HG03039 (cell line): ENCODE results near the gene GMFB.
"Not testable (repeated sequence)": the region's sequence is repeated elsewhere in the genome, so short reads cannot be mapped to it uniquely, and the experiment has no call there.

Source experiments
- ATAC-seq: cut with Tn5 transposase; IDR thresholded peaks from one replicate; pipeline ENCODE4 v1.9.1; 2021; ENCODE audit warnings: mild to moderate bottlenecking, moderate library complexity; ENCODE audit not compliant: unreplicated experiment

The GMFB gene

DNA sequence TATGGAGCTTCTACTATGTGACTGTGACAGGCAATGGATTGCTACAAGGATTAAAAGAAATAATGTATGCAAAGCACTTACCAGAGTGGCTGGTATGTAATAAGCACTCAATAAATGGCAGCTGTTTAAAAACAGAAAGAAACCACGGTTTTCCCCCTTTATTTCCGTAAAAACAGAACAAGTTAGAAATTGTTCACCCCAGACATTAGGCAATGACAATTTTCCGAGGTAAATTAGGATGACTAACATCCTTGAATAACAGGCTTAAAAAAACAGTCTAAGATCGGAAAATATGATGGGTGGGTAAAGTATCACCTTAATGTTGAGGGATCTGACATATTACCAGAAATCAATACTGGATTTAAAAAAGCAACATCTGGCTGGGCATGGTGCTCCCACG is 26.7 kb downstream of the GMFB start:
- ATAC-seq, result no peak

DNA sequence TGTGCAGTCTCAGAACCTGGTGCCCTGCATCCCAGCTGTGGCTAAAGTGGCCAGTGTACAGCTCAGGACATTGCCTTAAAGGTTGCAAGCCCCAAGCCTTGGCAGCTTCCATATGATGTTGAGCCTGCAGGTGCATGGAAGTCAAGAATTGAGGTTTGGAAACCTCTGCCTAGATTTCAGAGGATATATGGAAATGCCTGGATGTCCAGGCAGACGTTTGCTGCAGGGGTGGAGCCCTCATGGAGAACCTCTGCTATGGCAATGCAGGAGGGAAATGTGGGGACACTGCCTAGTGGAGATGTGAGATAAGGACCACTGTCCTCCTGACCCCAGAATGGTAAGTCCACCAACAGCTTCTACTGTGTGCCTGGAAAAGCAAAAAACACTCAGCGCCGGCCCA is 29.7 kb downstream of the GMFB start:
- no peak for ATAC-seq

DNA sequence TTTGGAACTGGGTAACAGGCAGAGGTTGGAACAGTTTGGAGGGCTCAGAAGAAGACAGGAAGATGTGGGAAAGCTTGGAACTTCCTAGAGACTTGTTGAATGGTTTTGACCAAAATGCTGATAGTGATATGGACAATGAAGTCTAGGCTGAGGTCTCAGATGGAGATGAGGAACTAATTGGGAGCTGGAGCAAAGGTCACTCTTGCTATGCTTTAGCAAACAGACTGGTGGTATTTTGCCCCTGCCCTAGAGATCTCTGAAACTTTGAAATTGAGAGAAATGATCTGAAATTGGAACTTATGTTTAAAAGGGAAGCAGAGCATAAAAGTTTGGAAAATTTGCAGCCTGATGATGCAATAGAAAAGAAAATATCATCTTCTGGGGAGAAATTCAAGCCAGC is 30.2 kb downstream of the GMFB start:
- ATAC-seq, result not testable (repeated sequence)

DNA sequence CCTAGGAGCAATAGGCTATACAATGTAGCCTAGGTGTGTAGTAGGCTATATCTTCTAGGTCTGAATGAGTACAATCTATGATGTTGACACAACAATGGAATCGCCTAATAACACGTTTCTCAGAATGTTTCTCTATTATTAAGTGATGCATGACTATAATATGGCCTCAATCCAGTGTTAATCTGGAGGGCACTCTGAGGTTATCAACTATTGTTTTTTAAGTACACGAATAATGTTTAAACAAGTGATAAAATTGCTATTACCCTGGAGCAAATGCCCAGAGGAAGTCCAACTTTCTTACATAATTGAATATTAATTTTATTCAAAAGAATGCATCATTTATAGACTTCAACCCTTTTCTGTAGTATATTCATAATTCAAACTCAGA is 31.2 kb downstream of the GMFB start:
- ATAC-seq, result no peak

DNA sequence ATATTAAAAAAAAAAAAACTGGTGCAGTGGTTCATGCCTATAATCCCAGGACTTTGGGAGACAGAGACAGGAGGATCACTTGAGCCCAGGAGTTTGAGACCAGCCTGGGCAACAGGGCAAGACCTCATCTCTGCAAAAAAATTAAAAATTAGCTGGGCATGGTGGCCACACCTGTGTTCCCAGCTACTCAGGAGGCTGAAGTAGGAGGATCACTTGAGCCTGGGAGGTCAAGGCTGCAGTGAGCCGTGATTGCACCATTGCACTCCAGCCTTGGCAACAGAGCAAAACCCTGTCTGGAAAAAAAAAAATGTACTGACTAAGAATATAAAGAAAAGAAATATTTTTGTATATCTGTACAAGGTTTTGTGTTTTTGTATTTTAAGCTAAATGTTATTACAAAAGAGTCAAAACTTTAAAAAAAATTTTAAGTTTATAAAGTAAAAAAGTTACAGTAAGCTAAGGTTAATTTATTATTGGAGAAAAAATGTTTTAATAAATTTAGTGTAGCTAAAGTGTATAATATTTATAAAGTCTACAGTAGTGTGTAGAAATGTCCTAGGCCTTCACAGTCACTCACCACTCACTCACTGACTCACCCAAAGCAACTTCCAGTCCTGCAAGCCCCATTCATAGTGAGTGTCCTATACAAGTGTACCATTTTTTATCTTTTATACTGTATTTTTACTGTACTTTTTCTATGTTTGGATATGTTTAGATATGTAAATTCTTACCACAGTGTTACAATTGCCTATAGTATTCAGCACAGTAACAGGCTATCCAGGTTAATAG is 31.8 kb downstream of the GMFB start:
- not testable (repeated sequence) for ATAC-seq

DNA sequence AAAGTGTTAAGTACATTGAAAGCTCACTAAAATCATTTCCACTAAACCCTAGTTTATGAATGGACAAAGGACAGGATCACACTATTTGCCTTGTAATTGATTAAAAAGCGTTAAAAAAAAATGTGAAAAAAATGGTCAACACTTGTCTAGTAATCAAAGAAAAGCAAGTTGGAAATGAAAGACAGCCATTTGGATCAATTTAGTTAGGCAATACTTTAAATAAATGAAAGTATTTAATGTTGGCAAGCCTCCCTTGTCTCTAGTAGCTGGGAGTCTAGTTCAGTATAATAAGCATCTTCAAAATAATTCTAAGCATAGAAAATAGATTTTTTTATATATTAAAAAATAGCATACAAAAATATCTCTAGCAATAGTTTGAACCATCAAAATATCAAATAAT is 33.4 kb downstream of the GMFB start:
- no peak for ATAC-seq

DNA sequence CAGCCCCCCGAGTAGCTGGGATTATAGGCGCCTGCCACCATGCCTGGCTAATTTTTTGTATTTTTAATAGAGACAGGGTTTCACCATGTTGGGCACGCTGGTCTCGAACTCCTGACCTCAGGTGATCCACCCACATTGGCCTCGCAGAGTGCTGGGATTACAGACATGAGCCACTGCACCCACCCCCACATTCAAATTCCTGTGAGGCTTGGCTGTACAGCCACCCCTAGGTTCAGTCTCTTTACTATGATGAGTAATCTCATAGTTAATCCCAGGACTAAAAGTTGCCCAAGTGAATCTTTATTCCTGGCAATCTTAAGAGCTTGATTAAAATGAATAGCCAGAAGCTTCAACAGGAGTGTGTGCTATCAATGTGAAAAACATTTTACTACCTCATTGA is 34.8 kb downstream of the GMFB start:
- not testable (repeated sequence) for ATAC-seq

DNA sequence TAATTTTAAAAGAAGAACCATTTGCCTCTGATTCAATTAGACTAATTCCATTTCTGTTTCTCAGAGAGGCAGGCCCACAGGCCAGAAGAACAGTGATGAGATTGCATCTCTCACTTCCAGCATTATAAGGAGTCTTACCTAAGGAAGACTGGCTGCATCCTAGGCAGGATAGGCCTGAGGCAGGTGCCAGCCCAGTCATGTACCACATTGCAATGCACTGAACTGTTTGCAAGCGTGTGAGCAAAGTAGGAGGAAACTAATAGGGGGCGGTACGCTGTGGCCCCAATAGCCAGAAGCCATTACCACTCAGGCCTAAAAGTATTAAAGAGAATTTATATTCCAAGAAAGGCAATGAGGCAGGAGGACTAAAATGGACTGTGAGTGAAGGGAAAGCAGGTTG is 35.5 kb downstream of the GMFB start:
- no peak for ATAC-seq

DNA sequence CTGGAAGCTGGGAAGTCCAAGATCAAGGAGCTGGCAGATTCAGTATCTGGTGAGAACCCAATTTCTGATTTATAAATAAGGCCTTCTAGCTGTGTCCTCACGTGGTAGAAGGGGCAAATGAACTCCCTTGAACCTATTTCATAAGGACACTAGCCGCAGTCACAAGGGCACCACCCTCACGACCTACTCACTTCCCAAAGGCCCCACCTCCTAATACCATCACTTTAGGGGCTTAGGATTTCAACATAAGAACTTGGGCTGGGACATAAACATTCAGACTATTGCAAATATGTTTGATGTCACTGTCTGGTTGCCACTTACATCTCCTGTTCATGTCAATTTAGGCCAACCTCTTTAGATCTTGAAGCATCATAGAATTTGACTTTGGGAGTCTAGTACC is 36.8 kb downstream of the GMFB start:
- no peak for ATAC-seq

DNA sequence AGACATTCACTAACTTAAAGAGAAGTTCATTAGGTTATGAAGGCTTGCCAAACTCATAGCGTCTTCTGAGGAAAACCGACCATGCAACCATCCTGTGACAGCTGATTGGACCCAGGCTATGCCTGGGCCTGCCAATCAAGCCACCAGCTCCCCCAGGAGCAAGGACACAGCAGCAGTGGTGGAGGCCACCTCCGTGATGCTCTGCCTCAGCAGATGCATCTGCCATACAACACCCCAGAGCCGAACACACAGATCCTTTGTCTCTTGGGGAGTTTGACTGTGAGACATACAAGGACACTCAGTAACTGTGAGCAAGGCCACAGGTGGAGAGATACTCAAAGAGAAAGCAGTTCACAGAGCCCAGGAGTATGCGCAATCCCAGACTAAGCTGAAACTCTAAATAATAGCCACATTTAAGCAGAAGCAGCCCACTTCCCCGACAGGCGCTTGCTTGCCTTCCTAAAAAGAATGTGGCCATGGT is 37.6 kb downstream of the GMFB start:
- ATAC-seq, result no peak

DNA sequence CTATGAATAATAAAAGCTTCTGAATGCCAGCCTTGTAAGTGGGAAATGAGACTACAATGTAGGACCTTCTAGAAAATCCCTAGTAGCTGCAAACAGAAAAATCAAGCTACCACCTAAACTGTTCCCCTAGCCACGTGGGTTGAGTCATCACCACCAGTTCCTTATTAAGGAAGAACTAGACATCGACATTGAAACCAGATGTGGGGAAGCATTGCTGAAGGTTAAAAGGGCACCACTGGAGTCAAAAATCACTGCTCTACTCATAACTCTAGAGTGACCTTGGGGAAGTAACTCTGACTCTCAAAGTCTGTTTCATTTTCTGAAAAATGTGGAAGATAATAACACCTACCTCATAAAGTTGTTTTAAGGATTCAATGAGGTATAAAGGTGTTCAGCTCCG is 38.2 kb downstream of the GMFB start:
- no peak for ATAC-seq

DNA sequence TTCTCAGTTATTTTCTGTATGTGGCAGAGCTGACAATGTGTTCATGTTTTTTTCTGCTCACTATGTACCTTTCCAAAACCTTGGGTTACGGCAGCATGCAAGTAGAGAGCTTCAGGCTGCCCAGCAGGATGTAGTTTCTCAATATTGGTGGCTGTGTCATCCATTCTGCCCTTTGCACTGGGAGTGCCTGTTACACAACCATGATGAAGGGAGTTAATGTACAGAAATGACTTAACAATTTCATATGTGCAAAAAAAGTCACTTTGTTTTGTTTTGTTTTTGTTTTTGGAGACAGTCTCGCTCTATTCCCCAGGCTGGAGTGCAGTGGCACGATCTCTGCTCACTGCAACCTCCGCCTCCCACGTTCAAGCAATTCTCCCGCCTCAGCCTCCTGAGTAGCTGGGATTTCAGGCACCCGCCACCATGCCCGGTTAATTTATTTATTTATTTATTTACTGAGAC is 41.5 kb downstream of the GMFB start:
- no peak for ATAC-seq

DNA sequence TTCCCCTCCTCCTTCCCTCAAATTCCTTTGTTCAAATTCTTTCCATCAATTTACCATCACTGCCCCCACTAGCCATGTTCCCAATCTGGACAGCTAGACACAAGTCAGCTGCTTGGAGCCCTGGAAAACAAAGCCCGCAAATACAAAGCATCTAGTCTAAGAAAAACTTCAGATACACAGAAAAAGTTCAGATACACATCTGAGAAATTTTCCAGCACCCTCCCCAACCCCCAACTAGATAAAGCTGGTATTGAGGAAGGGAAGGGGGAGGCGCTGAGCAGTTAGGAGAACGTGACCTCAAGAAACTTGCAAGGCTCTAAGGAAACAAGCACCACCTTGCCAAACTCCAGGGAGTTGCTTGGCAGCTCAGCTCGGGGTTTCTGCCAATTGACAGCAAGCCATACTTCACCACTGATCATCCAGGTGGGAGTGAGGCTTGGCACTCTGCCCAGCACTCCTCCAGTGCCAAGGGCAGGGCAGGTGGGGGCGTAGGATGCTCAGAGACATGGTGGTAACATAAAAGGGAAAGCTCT is 42.6 kb downstream of the GMFB start:
- no peak for ATAC-seq

DNA sequence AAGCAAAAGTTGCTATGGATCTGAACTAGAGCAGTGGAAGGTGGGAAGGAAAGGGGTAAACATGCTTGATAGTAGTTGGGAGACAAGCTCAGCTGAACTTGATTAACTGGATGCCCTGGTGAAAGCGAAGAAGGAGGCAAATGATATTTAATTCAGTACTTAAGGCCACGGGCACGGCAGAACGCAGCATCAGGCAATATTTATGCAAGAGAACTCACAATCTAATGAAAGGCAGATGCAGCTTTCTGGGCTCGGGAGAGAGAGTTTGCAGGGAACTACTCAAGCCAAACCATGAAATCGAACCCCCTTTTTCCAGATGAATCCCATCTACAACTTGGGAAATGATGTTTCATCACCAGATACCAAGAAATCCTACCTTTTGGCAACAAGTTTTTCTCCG is 44.1 kb downstream of the GMFB start:
- ATAC-seq, result no peak

DNA sequence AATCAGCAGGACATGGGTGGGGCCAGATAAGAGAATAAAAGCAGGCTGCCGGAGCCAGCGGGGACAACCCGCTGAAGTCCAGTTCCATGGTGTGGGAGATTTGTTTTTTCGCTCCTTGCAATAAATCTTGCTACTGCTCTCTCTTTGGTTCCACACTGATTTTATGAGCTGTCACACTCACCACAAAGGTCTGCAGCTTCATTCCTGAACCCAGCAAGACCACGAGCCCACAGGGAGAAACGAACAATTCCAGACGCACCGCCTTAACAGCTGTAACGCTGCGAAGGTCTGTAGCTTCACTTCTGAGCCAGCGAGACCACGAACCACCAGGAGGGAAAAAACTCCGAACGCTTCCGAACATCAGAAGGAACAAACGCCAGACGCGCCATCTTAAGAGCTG is 44.8 kb downstream of the GMFB start:
- no peak for ATAC-seq

DNA sequence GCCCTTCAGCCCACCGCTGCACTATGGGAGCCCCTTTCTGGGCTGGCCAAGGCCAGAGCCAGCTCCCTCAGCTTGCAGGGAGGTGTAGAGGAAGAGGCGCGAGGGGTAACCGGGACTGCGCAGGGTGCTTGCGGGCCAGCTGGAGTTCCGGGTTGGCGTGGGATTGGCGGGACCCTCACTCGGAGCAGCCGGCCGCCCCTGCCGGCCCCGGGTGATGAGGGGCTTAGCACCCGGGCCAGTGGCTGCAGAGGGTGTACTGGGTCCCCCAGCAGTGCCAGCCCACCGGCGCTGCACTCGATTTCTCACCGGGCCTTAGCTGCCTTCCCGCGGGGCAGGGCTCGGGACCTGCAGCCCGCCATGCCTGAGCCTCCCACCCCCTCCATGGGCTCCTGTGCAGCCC is 45.8 kb downstream of the GMFB start:
- not testable (repeated sequence) for ATAC-seq

DNA sequence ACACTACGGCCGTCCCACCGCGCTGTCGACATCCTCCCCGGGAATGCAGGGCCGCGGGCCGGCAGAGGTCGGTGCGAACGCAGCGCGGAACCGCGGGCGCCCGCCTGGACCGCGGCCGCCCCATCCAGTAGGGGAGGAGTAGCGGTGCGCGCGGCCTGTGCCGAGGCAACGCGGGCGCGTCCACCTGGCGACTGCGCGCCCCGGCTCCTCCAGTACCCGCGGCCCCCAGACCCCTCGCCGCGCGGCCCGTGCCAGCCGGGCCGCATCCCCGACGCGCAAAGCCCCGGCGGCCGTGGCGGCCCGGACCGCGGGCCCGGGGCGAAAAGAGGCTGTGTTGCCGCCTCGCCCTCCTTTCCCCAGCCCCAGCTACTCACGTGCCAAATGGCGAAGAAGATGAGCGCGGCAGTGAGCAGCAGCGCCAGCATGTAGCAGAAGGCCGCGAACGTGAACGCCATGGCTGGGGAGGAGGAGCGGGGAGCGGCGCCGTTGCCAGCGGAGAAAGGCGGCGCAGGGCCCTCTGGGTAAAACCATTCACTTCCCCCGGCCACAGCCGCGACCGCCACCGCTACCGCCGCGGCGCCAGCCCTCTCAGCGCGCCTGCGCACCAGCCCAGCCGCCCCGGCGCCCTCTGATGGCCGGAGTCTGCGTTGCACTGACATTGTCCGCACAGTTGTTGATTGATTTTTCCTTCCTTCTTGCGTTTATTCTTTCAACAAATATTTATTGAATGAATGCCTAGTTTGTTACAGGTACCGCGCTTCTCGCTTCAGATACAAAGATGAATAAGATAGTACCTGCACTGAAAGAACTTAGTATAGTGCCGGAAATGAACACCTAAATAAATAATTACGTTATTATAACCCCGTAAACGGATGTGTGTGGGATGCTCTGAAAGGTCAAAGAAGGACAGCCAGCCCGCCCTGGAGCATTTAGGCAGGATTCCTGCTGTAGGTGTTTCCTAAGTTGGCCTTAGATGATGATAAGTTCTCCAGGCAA is 47.6 kb downstream of the GMFB start, which contains the start of gene CNIH1:
TSS of gene CNIH1 (minus strand) at position 502 of the 996 bp plus-strand sequence. CDS start at position 455, 47 bp downstream.
- ATAC-seq, result peak; percentile 93

DNA sequence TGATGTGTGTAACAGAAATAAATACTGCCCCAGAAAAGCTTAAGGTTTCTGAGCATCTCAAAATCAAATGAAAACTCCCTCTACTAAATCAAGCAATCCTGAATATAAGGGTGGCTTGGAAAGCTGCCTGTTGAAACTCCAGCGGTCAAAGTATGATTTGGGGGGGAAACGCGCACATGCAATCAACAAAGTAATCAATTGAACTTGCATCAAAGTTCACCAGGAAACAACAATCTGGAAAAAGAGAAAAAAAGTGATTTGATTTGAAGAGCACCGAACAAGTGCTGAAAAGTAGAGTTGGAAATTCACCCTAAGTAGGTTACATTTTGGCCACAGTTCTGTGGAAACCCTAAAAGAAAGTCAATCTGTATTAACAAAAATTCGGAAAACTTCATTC is 48.3 kb downstream of the GMFB start:
- ATAC-seq, result no peak

DNA sequence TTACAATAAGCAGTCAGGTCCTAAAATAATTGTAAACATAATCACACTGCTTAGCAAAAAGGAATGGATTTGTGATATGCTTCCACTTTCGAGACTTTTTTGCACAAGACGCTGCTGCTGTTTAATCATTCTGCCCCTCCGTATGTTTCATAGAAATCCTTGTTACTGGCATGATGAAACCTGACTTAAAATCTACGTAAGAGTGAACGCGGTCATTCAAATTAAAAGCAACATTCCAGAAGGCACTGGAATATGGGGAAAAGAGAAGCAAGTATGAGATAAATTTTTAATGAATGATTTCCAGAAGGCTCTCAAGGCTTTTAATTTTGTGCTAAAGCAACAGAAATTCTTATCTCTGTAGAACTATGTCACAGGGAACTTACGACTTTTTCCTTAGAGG is 48.7 kb downstream of the GMFB start:
- no peak for ATAC-seq

DNA sequence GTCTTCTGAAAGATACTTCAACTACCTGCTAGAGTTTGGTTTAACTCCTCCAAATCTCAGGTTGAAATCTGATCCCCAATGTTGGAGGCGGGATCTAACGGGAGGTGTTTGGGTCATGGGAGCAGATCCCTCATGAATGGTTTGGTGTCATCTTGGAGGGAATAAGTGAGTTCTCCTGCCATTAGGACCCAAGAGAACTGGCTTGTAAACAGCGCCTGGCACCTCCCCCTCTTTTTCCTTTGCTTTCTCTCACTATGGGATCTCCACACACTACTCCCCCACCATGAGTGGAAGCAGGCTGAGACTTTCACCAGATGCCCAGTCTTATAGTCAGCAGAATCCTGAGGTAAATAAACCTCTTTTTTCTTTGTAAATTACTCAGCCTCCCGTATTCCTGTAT is 50.1 kb downstream of the GMFB start:
- ATAC-seq, result no peak

DNA sequence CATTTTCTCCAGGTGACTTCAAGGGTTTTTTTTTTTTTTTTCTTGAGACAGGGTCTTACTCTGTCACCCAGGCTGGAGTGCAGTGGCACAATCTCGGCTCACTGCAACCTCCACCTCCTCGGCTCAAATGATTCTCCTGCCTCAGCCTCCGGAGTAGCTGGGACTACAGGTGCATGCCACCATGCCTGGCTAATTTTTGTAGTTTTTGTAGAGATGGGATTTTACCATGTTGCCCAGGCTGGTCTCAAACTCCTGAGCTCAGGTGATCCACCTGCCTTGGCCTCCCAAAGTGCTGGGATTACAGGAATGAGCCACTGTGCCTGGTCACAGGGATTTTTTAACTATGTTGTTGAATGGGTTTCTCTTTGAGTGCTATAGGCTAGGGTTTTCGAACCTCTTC is 50.8 kb downstream of the GMFB start:
- ATAC-seq, result not testable (repeated sequence)
